Gastrocnemius medialis (tissue), 4 donors: ENCODE data around the gene VOPP1.

Experiments
- CTCF ChIP-seq, 5 experiments: fragments of 450-650 bp in 3 of 5; fragments of 200-600 bp in 2 of 5; sonication (generic) in 2 of 5; IDR thresholded peaks in 4 of 5; conservative IDR thresholded peaks in 1 of 5; 1 replicate in 4 of 5; 2 replicates in 1 of 5; pipeline ENCODE4 v1.5.1; 2016 to 2019; ENCODE audit warnings: antibody characterized with exemption in 5 of 5, mild to moderate bottlenecking in 3 of 5, moderate library complexity in 3 of 5
- POLR2A ChIP-seq, 2 donors: fragments of 450-650 bp; IDR thresholded peaks; one replicate each; pipeline ENCODE4 v1.6.1; 2017; ENCODE audit warnings: antibody characterized with exemption in 2 of 2, mild to moderate bottlenecking in 2 of 2, moderate library complexity in 2 of 2

- no peak for TF ChIP-seq CTCF (IDR thresholded peaks at IDR 0.05 in 4 of 5, conservative IDR thresholded peaks at IDR 0.05 in 1 of 5)
- no peak for TF ChIP-seq POLR2A (IDR thresholded peaks at IDR 0.05)
Observed at GRCh38 chr7:55486991-55487390, 85.3 kb downstream of the VOPP1 start.
